Transverse colon (tissue), 4 donors: ENCODE measurements around the gene RHOH. TPM values are rescaled to one million over a fixed set of nuclear protein-coding genes. Genes with fewer than 3 reads are reported as not detected.

Source experiments
- DNase-seq: peaks from one replicate; pipeline ENCODE4 v3.0.0-alpha.2; 2019
- H3K27ac ChIP-seq, 4 donors: fragments of 200-600 bp; sonication (generic); 2 replicates each; pipeline ENCODE4 v1.5.1; 2016 to 2018; ENCODE audit warnings: inconsistent platforms in 4 of 4
- H3K27me3 ChIP-seq: fragments of 200-600 bp; sonication (generic); 2 replicates; pipeline ENCODE4 v1.5.1; 2017; ENCODE audit warnings: inconsistent platforms
- H3K36me3 ChIP-seq, 4 donors: fragments of 200-600 bp; sonication (generic); 2 replicates each; pipeline ENCODE4 v1.5.1; 2017 to 2019; ENCODE audit warnings: inconsistent platforms in 4 of 4
- H3K4me1 ChIP-seq, 4 donors: fragments of 200-600 bp; sonication (generic); 2 replicates each; pipeline ENCODE4 v1.5.1; 2017 to 2020; ENCODE audit warnings: inconsistent platforms in 4 of 4
- H3K4me3 ChIP-seq, 4 donors: fragments of 200-600 bp; sonication (generic); 1 replicate in 1 of 4; 2 replicates in 3 of 4; pipeline versions ENCODE4 v1.5.1 to v1.6.1; 2017 to 2019; ENCODE audit warnings: inconsistent platforms in 4 of 4
- H3K9me3 ChIP-seq, 2 donors: fragments of 200-600 bp; sonication (generic); 2 replicates each; pipeline ENCODE4 v1.5.1; 2017 to 2019; ENCODE audit warnings: inconsistent platforms in 2 of 2
- CTCF ChIP-seq, 5 experiments: fragments of 200-600 bp in 3 of 5; fragments of 450-650 bp in 2 of 5; sonication (generic) in 3 of 5; IDR thresholded peaks; 1 replicate in 2 of 5; 2 replicates in 3 of 5; pipeline ENCODE4 v1.5.1; 2016 to 2017; ENCODE audit warnings: antibody characterized with exemption in 5 of 5, inconsistent platforms in 3 of 5, mild to moderate bottlenecking in 2 of 5, moderate library complexity in 1 of 5
- EP300 ChIP-seq: sonication (generic); formaldehyde crosslinking; IDR thresholded peaks from one replicate; pipeline ENCODE4 v1.6.1; 2017; ENCODE audit warnings: antibody characterized with exemption, low read depth
- POLR2A ChIP-seq: fragments of 450-650 bp; IDR thresholded peaks from one replicate; pipeline ENCODE4 v1.6.1; 2016; ENCODE audit warnings: antibody characterized with exemption, mild to moderate bottlenecking, moderate library complexity
- POLR2AphosphoS5 ChIP-seq, 3 donors: sonication (generic); formaldehyde crosslinking; IDR thresholded peaks; one replicate each; pipeline ENCODE4 v1.6.1; 2016; ENCODE audit warnings: antibody characterized with exemption in 3 of 3
- WGBS, 2 donors: methylation state at CpG; one replicate each; pipeline ENCODE4 v1.1.5; 2018; ENCODE audit warnings: low coverage in 1 of 2; 5-methylcytosine and 5-hydroxymethylcytosine counted together
- in situ Hi-C, 4 donors: fragments of 200-750 bp; cut with MboI; loops; one replicate each; pipeline versions ENCODE4 v1.15.0 to v1.15.1; 2017; ENCODE audit warnings: low sequenced_read_pairs in 3 of 4, low pct_ligation_motif_present in 1 of 4, low pct_unique_long_range_greater_than_20kb in 1 of 4
- intact Hi-C: fragments of 100-400 bp; cut with DNase I; formaldehyde crosslinking; loops from one replicate; pipeline ENCODE4 v1.15.1; 2023; ENCODE audit warnings: low total_unique reads
- total RNA-seq, 4 donors: library from RNA; depleted of rRNA; stranded (reverse); fragments of >200 nt; gene quantifications; one replicate each; pipeline ENCODE4 v1.1.0, GENCODE V29; 2016

Gene RHOH
- total RNA-seq, 4 donors from 2014 or later, result 4.1 to 10.3 (median 4.1) TPM; not detected in 1

GRCh38 chr4:40157436-40157835, 39.4 kb upstream of the RHOH start:
- H3K27ac ChIP-seq, result no peak overlapping the region

GRCh38 chr4:40160258-40160657, 36.6 kb upstream of the RHOH start:
- no peak overlapping the region for H3K27ac ChIP-seq
- no peaks in the 10 kb centered on the region for H3K36me3 ChIP-seq
- H3K4me1 ChIP-seq, result no peaks in the 10 kb centered on the region
- no peaks in the 10 kb centered on the region for H3K9me3 ChIP-seq
- in situ Hi-C loops (loop anchor here in 1 of 4 donors (25.0 kb wide), 1 partner anchor 152 kb away; no protein-coding TSS in a partner anchor), intact Hi-C loops (no loop called here)
- H3K4me3 ChIP-seq, result no peak overlapping the region
- DNase-seq, result no peak
- H3K27me3 ChIP-seq, result no peaks in the 10 kb centered on the region
- TF ChIP-seq POLR2AphosphoS5 (IDR thresholded peaks at IDR 0.05) (no peak), EP300 (no peak), POLR2A (no peak), CTCF (IDR thresholded peaks at IDR 0.05) (no peak)
- whole genome bisulfite sequencing, 2 donors, result 94 to 96% methylated on average over 9 of the region's 9 CpGs

More at GRCh38 chr4:40157436-40157835, 39.4 kb upstream of the RHOH start:
- in situ Hi-C loops, result loop anchor here in 2 of 4 donors (10.0 to 25.0 kb wide), 2 partner anchors 155 to 157 kb away; no protein-coding TSS in a partner anchor
- no peaks in the 10 kb centered on the region for H3K9me3 ChIP-seq
- intact Hi-C loops, result no loop called here
- H3K27me3 ChIP-seq, result no peaks in the 10 kb centered on the region
- DNase-seq, result no peak
- H3K4me1 ChIP-seq, result no peaks in the 10 kb centered on the region
- no peak for TF ChIP-seq CTCF (IDR thresholded peaks at IDR 0.05)
- TF ChIP-seq POLR2AphosphoS5 (IDR thresholded peaks at IDR 0.05), result no peak
- no peak for TF ChIP-seq POLR2A
- no peak for TF ChIP-seq EP300
- no peaks in the 10 kb centered on the region for H3K36me3 ChIP-seq
- 83 to 86% methylated on average over 3 to 4 of the region's 4 CpGs for WGBS, 2 donors
- no peak overlapping the region for H3K4me3 ChIP-seq

GRCh38 chr4:40164459-40164858, 32.4 kb upstream of the RHOH start:
- TF ChIP-seq EP300 (no peak), CTCF (IDR thresholded peaks at IDR 0.05) (no peak), POLR2AphosphoS5 (IDR thresholded peaks at IDR 0.05) (no peak), POLR2A (no peak)
- intact Hi-C loops (no loop called here), in situ Hi-C loops (loop anchor here in 1 of 4 donors (25.0 kb wide), 1 partner anchor 148 kb away; no protein-coding TSS in a partner anchor)

GRCh38 chr4:40165916-40166315, 30.9 kb upstream of the RHOH start:
- Histone ChIP-seq H3K27ac (no peak overlapping the region), H3K36me3 (peaks cover 0 to 5% (median 0%) of the 10 kb centered on the region in 4 donors), H3K9me3 (peaks cover 6 to 8% of the 10 kb centered on the region in 2 donors), H3K4me3 (no peak overlapping the region), H3K4me1 (no peaks in the 10 kb centered on the region), H3K27me3 (no peaks in the 10 kb centered on the region)
- in situ Hi-C loops, result loop anchor here in 1 of 4 donors (25.0 kb wide), 1 partner anchor 146 kb away; no protein-coding TSS in a partner anchor
- DNase-seq, result no peak
- intact Hi-C loops, result no loop called here
- TF ChIP-seq CTCF (IDR thresholded peaks at IDR 0.05) (no peak), POLR2AphosphoS5 (IDR thresholded peaks at IDR 0.05) (no peak), POLR2A (no peak), EP300 (no peak)
- 98 to 100% methylated on average over 1 of the region's 1 CpG for WGBS, 2 donors

More at GRCh38 chr4:40164459-40164858, 32.4 kb upstream of the RHOH start:
- H3K36me3 ChIP-seq, result peaks cover 0 to 5% (median 0%) of the 10 kb centered on the region in 4 donors
- peaks cover 6 to 8% of the 10 kb centered on the region in 2 donors for H3K9me3 ChIP-seq
- H3K4me1 ChIP-seq, result no peaks in the 10 kb centered on the region
- no peak overlapping the region for H3K27ac ChIP-seq
- no peaks in the 10 kb centered on the region for H3K27me3 ChIP-seq
- no peak for DNase-seq
- H3K4me3 ChIP-seq, result no peak overlapping the region
- WGBS, 2 donors, result 81 to 87% methylated on average over 3 of the region's 3 CpGs
